Measurements from ENCODE around the gene TSSK2.

DNA sequence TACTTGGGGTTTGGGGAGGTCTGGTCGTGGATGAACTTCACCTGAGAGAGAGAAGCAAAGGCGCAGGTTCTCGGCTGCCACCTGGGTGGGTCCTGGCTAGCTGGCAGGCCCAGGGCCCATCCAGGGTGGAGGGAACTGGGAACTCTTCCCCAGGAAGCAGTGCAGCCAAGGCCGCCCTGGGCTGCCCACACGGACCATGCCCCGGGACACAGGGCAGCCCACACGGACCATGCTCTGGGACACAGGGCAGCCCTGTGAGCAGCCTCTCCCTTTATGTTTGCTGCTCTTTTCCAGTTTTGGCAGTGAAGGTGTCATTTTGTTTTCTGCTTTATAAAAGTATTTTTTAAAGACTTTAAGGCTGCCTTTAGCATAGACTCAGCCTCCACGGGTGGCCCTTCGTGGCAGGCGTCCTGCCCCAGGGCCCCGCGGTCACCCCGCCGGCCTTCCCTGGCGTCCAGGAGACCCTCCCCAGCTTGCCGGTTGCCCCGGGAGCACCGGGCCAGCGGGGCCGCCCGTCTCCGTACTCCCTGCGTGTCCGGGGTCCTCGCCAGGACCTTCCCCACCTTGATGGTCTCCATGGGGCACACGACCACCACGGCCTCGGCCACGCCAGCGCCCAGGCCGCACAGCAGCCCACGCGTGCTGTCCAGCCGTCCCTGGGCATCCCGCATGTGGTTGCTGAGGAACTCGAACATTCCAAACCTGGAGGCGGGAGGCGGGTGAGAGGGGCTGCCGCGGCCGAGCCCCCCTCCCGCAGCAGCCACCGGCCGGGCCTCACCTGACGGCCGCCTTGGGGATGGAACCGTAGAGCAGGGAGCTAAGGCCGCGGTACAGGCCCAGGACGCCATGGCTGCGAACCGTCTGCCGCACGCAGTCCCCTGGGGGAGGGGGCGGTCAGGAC, 46.3 kb downstream of the TSSK2 start:
- TF ChIP-seq, protein P1, sequence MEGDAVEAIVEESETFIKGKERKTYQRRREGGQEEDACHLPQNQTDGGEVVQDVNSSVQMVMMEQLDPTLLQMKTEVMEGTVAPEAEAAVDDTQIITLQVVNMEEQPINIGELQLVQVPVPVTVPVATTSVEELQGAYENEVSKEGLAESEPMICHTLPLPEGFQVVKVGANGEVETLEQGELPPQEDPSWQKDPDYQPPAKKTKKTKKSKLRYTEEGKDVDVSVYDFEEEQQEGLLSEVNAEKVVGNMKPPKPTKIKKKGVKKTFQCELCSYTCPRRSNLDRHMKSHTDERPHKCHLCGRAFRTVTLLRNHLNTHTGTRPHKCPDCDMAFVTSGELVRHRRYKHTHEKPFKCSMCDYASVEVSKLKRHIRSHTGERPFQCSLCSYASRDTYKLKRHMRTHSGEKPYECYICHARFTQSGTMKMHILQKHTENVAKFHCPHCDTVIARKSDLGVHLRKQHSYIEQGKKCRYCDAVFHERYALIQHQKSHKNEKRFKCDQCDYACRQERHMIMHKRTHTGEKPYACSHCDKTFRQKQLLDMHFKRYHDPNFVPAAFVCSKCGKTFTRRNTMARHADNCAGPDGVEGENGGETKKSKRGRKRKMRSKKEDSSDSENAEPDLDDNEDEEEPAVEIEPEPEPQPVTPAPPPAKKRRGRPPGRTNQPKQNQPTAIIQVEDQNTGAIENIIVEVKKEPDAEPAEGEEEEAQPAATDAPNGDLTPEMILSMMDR (IDR thresholded peaks at IDR 0.05; ENCODE audit: insufficient read depth, low read length, poor library complexity, severe bottlenecking): no peak
- no peak for TF ChIP-seq EZH2phosphoT487 (conservative IDR thresholded peaks at IDR 0.05; ENCODE audit: low read length)

All from SU-DHL-6 (cell line).